ENCODE data around the gene C17orf107.

Gene C17orf107

GRCh38 chr17:4937553-4937952 is 38.2 kb downstream of the C17orf107 start:
- no peak for DNase-seq

GRCh38 chr17:4938069-4938491 is 38.7 kb downstream of the C17orf107 start:
- no peak for DNase-seq

- DNase-seq: no peak
Measured at GRCh38 chr17:4938688-4939545, 39.6 kb downstream of the C17orf107 start.

GRCh38 chr17:4939546-4939795 is 40.1 kb downstream of the C17orf107 start:
- DNase-seq: no peak

- DNase-seq: peak; percentile 100
Measured at GRCh38 chr17:4939796-4940554, 40.6 kb downstream of the C17orf107 start, which contains the start of the genes RNF167 and SLC25A11. Gene RNF167, plus strand, starts transcription at chr17:4940268. Its CDS starts 642 bp downstream, at chr17:4940910. Gene SLC25A11, minus strand, starts transcription at chr17:4940046. Its CDS starts 136 bp downstream, at chr17:4939910.

- DNase-seq: peak; percentile 46
Measured at GRCh38 chr17:4940555-4941318, 41.4 kb downstream of the C17orf107 start.

- no peak for DNase-seq
Measured at GRCh38 chr17:4941319-4941610, 41.9 kb downstream of the C17orf107 start.

- DNase-seq: no peak
Measured at GRCh38 chr17:4942760-4943508, 43.6 kb downstream of the C17orf107 start.

- peak; percentile 70 for DNase-seq
Measured at GRCh38 chr17:4944163-4944553, 44.8 kb downstream of the C17orf107 start.

GRCh38 chr17:4944554-4945175 is 45.3 kb downstream of the C17orf107 start:
- DNase-seq: peak; percentile 29

GRCh38 chr17:4945176-4945943 is 46.0 kb downstream of the C17orf107 start:
- DNase-seq: peak; percentile 75

GRCh38 chr17:4945944-4946280 is 46.6 kb downstream of the C17orf107 start:
- DNase-seq: no peak

- no peak for DNase-seq
Measured at GRCh38 chr17:4946312-4946976, 47.1 kb downstream of the C17orf107 start.

GRCh38 chr17:4947010-4947410 is 47.7 kb downstream of the C17orf107 start:
- DNase-seq: no peak

GRCh38 chr17:4947411-4948165 is 48.3 kb downstream of the C17orf107 start:
- peak; percentile 79 for DNase-seq

GRCh38 chr17:4948166-4948930 is 49.0 kb downstream of the C17orf107 start, which contains the start of gene PFN1:
Gene PFN1, minus strand, starts transcription at chr17:4948530. Its CDS starts 136 bp downstream, at chr17:4948394.
- peak; percentile 94 for DNase-seq

- peak; percentile 79 for DNase-seq
Measured at GRCh38 chr17:4948931-4949320, 49.6 kb downstream of the C17orf107 start.

- DNase-seq: peak; percentile 89
Measured at GRCh38 chr17:4949321-4950074, 50.2 kb downstream of the C17orf107 start.

Measured in CD4-positive, alpha-beta T cell treated with Interleukin-21 for 1 hour (primary cell).